GM23248 (cell line): Measurements from ENCODE around the gene CD63. TPM values are rescaled to one million over a fixed set of nuclear protein-coding genes. Genes with fewer than 3 reads are reported as not detected.

ENCODE experiments used
- DNase-seq: peaks from one replicate; pipeline ENCODE4 v3.0.0-alpha.2; 2015
- H2AFZ ChIP-seq: fragments of 200-600 bp; sonication (generic); 2 replicates; pipeline ENCODE4 v1.6.1; 2016; ENCODE audit warnings: antibody characterized with exemption
- H3F3A ChIP-seq: fragments of 200-600 bp; sonication (generic); 2 replicates; pipeline ENCODE4 v1.6.1; 2016; ENCODE audit warnings: mild to moderate bottlenecking, antibody characterized with exemption, mixed run types; ENCODE audit not compliant: insufficient read depth
- H3K27ac ChIP-seq: fragments of 200-600 bp; sonication (generic); 2 replicates; pipeline ENCODE4 v1.5.1; 2016; ENCODE audit warnings: mild to moderate bottlenecking
- H3K27me3 ChIP-seq: fragments of 200-600 bp; sonication (generic); replicated peaks from 2 replicates; pipeline ENCODE4 v1.6.1; 2016; ENCODE audit warnings: mild to moderate bottlenecking; ENCODE audit not compliant: insufficient read depth
- H3K36me3 ChIP-seq: fragments of 200-600 bp; sonication (generic); 2 replicates; pipeline ENCODE4 v1.6.1; 2016; ENCODE audit warnings: low read depth, mild to moderate bottlenecking
- H3K4me1 ChIP-seq: fragments of 200-600 bp; sonication (generic); 2 replicates; pipeline ENCODE4 v1.6.1; 2016; ENCODE audit warnings: mild to moderate bottlenecking; ENCODE audit not compliant: insufficient read depth
- H3K4me2 ChIP-seq: fragments of 200-600 bp; sonication (generic); one replicate; pipeline ENCODE4 v1.6.1; 2016; ENCODE audit warnings: mild to moderate bottlenecking; ENCODE audit not compliant: unreplicated experiment
- H3K4me3 ChIP-seq: fragments of 200-600 bp; sonication (generic); 2 replicates; pipeline ENCODE4 v1.5.1; 2016; ENCODE audit warnings: mild to moderate bottlenecking
- H3K79me2 ChIP-seq: fragments of 200-600 bp; sonication (generic); 2 replicates; pipeline ENCODE4 v1.6.1; 2016; ENCODE audit warnings: mild to moderate bottlenecking; ENCODE audit not compliant: insufficient read depth
- H3K9ac ChIP-seq: fragments of 200-600 bp; sonication (generic); 2 replicates; pipeline ENCODE4 v1.6.1; 2016; ENCODE audit warnings: mild to moderate bottlenecking
- H3K9me2 ChIP-seq: fragments of 200-600 bp; sonication (generic); 2 replicates; pipeline ENCODE4 v1.6.1; 2016; ENCODE audit warnings: mixed run types, mild to moderate bottlenecking, moderate library complexity; ENCODE audit not compliant: insufficient read depth
- H3K9me3 ChIP-seq: fragments of 200-600 bp; sonication (generic); one replicate; pipeline ENCODE4 v1.6.1; 2017; ENCODE audit warnings: low read depth
- H4K20me1 ChIP-seq: fragments of 200-600 bp; sonication (generic); 2 replicates; pipeline ENCODE4 v1.6.0; 2016; ENCODE audit not compliant: insufficient read depth
- EZH2 ChIP-seq: fragments of 200-600 bp; sonication (generic); IDR thresholded peaks from 2 replicates; pipeline ENCODE4 v1.6.1; 2018; ENCODE audit warnings: antibody characterized with exemption, mild to moderate bottlenecking; ENCODE audit not compliant: insufficient read depth, poor library complexity, severe bottlenecking
- EZH2phosphoT487 ChIP-seq: fragments of 200-600 bp; sonication (generic); IDR thresholded peaks from 2 replicates; pipeline ENCODE4 v1.6.1; 2018; ENCODE audit warnings: antibody characterized with exemption, moderate library complexity, mild to moderate bottlenecking, low read depth; ENCODE audit not compliant: insufficient read depth
- WGBS, 2 experiments: methylation state at CpG; one replicate each; pipeline ENCODE4 v1.1.6; 2015 to 2017; ENCODE audit warnings: low lambda C conversion rate in 2 of 2, low coverage in 1 of 2; ENCODE audit errors: missing lambda C conversion rate in 2 of 2; 5-methylcytosine and 5-hydroxymethylcytosine counted together
- in situ Hi-C: fragments of 300-500 bp; cut with MboI; formaldehyde crosslinking; loops from 2 replicates; pipeline ENCODE4 v1.15.0; 2020
- polyA plus RNA-seq: library from polyadenylated mRNA; unstranded; fragments of >200 nt; fragmentation: Nextera tagmentation; extraction: Ambion mirVana; gene quantifications from 2 replicates; pipeline ENCODE4 v1.2.1, GENCODE V29; 2016
- total RNA-seq: library from RNA; depleted of rRNA; stranded (reverse); fragments of >200 nt; shearing (Covaris generic); gene quantifications from 2 replicates; pipeline ENCODE4 v1.2.3, GENCODE V29; 2014

The CD63 gene
- total and polyA plus RNA-seq, 2 experiments from 2014 or later: 1,535 to 3,562 TPM

DNA sequence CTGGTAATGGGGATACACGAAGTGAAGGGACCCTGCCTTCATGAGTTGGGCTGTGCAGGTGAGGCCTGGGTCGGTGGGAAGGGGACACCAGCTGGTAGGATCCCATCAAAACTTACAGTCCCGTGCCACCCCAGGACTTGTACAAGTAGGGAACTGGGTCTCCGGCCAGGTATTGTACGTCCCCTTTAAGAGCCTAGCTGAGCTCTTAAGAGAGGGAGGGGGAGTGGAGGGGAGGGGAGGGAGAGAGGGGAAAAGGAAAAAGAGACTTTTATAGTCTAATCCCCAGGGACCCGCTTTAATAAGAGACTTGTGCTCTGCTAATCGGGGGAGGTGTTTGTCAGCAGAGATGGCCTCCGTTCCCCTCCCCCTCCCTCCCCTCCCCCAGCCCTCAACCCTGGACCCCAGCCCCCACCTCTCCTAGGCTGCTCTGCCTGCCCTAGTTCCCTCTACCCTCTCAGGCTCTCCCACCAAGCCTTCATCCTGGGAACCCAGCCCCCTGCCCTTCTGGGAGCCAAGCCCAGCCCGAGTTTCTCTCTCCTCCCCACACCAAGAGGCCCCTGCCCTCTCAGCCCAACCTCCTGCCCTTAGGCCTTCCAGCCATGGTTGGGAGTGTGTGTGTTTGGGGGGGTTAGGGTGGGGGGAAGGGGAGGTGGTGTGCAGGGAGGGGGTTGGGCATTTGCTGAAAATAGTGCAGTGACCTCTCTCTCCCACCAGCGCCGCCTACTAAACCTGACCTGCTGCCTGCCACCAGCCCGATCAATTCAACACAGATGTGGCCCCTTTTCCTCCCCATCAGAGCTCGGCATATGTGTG, 16.8 kb upstream of the CD63 start:
- no peaks in the 10 kb centered on the region for H3K9me3 ChIP-seq
- no peaks in the 10 kb centered on the region for H3K9me2 ChIP-seq
- H3K9ac ChIP-seq: no peak overlapping the region
- H3K36me3 ChIP-seq: no peaks in the 10 kb centered on the region
- H4K20me1 ChIP-seq: no peaks in the 10 kb centered on the region
- H3K27ac ChIP-seq: no peak overlapping the region
- no peaks in the 10 kb centered on the region for H3K27me3 ChIP-seq
- TF ChIP-seq EZH2phosphoT487 (no peak), EZH2 (no peak)
- 0 out of 2 replicates have a peak, but pooled peaks cover 3% of the 10 kb centered on the region for H3K79me2 ChIP-seq
- WGBS, 2 experiments: 24 to 26% methylated on average over 10 to 13 of the region's 13 CpGs
- peak overlapping the region; percentile 12 for H3K4me2 ChIP-seq
- peaks cover 26% of the 10 kb centered on the region for H3F3A ChIP-seq
- in situ Hi-C loops: no loop called here
- H2AFZ ChIP-seq: no peak overlapping the region
- peaks cover 31% of the 10 kb centered on the region for H3K4me1 ChIP-seq
- H3K4me3 ChIP-seq: 0 out of 2 replicates have a peak overlapping the region, but pooled peaks have one; percentile 18
- DNase-seq: peak; percentile 35

GRCh38 chr12:55744340-55745030, 15.7 kb upstream of the CD63 start:
- Histone ChIP-seq H3K9ac (peak overlapping the region; percentile 67), H3K4me1 (peaks cover 31% of the 10 kb centered on the region), H3K9me2 (no peaks in the 10 kb centered on the region), H3K27me3 (no peaks in the 10 kb centered on the region), H2AFZ (peak overlapping the region; percentile 86), H3K4me3 (peak overlapping the region; percentile 96), H3K36me3 (no peaks in the 10 kb centered on the region), H3K27ac (no peak overlapping the region), H3F3A (peaks cover 26% of the 10 kb centered on the region), H3K4me2 (peak overlapping the region; percentile 93), H4K20me1 (no peaks in the 10 kb centered on the region), H3K9me3 (no peaks in the 10 kb centered on the region), H3K79me2 (0 out of 2 replicates have a peak, but pooled peaks cover 3% of the 10 kb centered on the region)
- no peak for DNase-seq
- TF ChIP-seq EZH2phosphoT487 (no peak), EZH2 (no peak)
- in situ Hi-C loops: no loop called here
- 34 to 35% methylated on average over 10 to 11 of the region's 11 CpGs for WGBS, 2 experiments

- Histone ChIP-seq H3K27me3 (no peaks in the 10 kb centered on the region), H3K4me2 (peak overlapping the region; percentile 93), H2AFZ (peak overlapping the region; percentile 86), H3F3A (peaks cover 29% of the 10 kb centered on the region), H4K20me1 (no peaks in the 10 kb centered on the region), H3K4me1 (peaks cover 31% of the 10 kb centered on the region), H3K27ac (no peak overlapping the region), H3K36me3 (no peaks in the 10 kb centered on the region), H3K9me3 (no peaks in the 10 kb centered on the region), H3K79me2 (0 out of 2 replicates have a peak, but pooled peaks cover 3% of the 10 kb centered on the region), H3K9ac (peak overlapping the region; percentile 67), H3K4me3 (peak overlapping the region; percentile 96), H3K9me2 (no peaks in the 10 kb centered on the region)
- peak; percentile 87 for DNase-seq
- 2 to 3% methylated on average over 38 to 73 of the region's 73 CpGs for WGBS, 2 experiments
- TF ChIP-seq EZH2phosphoT487 (no peak), EZH2 (no peak)
- in situ Hi-C loops: no loop called here
Measured at GRCh38 chr12:55743406-55744339, 14.9 kb upstream of the CD63 start.
